Type B pancreatic cell (in vitro differentiated cells): ENCODE data around the gene CORO7. TPM values are rescaled to one million over a fixed set of nuclear protein-coding genes. Genes with fewer than 3 reads are reported as not detected.

Experiments
- DNase-seq: peaks from one replicate; pipeline ENCODE4 v3.0.0; 2021; ENCODE audit warnings: mixed read lengths; ENCODE audit not compliant: unreplicated experiment; ENCODE audit errors: extremely low spot score
- H3K27ac Mint-ChIP-seq: 2 replicates; pipeline ENCODE4 v1.8.0; 2021; ENCODE audit warnings: mild to moderate bottlenecking, mixed read lengths
- H3K27me3 Mint-ChIP-seq: 2 replicates; pipeline ENCODE4 v1.8.0; 2021; ENCODE audit warnings: mixed read lengths
- H3K36me3 Mint-ChIP-seq: 2 replicates; pipeline ENCODE4 v1.8.0; 2021; ENCODE audit warnings: mixed read lengths
- H3K4me1 Mint-ChIP-seq: one replicate; pipeline ENCODE4 v1.8.0; 2021; ENCODE audit warnings: mixed read lengths; ENCODE audit not compliant: unreplicated experiment
- H3K4me3 Mint-ChIP-seq: 2 replicates; pipeline ENCODE4 v1.8.0; 2021; ENCODE audit warnings: mild to moderate bottlenecking, mixed read lengths
- H3K9me3 Mint-ChIP-seq: 2 replicates; pipeline ENCODE4 v1.8.0; 2021; ENCODE audit warnings: mixed read lengths
- total RNA-seq: library from RNA; stranded (reverse); gene quantifications from 2 replicates; pipeline ENCODE4 v1.2.1, GENCODE V29; 2021; ENCODE audit warnings: low replicate concordance
- TF ChIP-seq, protein P1 (sequence below): fragments of 200-600 bp; sonication (generic); conservative IDR thresholded peaks from 2 replicates; pipeline ENCODE4 v1.5.0; 2021; ENCODE audit warnings: antibody characterized with exemption, mild to moderate bottlenecking

The CORO7 gene
- total RNA-seq, 1 donor from 2014 or later, result 32.3 TPM

DNA sequence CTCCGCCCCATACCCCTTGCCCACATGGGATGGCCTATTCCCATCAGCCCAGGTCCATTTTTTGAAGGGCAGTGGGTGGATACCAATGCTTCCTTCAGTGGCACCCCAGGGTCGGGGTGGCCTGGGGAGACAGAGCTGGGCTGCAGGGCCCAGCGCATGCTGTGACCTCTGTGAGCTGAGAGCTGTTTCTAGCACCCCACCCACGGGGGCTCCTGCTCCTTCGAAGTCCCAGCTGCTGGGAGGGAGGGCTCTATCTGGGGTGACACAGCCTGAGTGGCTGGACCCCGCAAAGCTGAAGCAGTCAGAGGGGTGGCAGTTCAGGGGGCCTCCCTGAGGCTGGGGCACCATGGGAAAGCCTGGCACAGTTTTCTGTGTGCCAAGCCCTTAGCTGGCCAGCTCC lies 76.0 kb downstream of the CORO7 start:
- Mint-ChIP-seq H3K9me3 (no peaks in the 10 kb centered on the region), H3K36me3 (no peaks in the 10 kb centered on the region), H3K27ac (no peak overlapping the region), H3K4me1 (peaks cover 9% of the 10 kb centered on the region), H3K4me3 (no peak overlapping the region), H3K27me3 (peaks cover 2% of the 10 kb centered on the region)
- TF ChIP-seq, protein P1, sequence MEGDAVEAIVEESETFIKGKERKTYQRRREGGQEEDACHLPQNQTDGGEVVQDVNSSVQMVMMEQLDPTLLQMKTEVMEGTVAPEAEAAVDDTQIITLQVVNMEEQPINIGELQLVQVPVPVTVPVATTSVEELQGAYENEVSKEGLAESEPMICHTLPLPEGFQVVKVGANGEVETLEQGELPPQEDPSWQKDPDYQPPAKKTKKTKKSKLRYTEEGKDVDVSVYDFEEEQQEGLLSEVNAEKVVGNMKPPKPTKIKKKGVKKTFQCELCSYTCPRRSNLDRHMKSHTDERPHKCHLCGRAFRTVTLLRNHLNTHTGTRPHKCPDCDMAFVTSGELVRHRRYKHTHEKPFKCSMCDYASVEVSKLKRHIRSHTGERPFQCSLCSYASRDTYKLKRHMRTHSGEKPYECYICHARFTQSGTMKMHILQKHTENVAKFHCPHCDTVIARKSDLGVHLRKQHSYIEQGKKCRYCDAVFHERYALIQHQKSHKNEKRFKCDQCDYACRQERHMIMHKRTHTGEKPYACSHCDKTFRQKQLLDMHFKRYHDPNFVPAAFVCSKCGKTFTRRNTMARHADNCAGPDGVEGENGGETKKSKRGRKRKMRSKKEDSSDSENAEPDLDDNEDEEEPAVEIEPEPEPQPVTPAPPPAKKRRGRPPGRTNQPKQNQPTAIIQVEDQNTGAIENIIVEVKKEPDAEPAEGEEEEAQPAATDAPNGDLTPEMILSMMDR, result no peak
- DNase-seq, result no peak

DNA sequence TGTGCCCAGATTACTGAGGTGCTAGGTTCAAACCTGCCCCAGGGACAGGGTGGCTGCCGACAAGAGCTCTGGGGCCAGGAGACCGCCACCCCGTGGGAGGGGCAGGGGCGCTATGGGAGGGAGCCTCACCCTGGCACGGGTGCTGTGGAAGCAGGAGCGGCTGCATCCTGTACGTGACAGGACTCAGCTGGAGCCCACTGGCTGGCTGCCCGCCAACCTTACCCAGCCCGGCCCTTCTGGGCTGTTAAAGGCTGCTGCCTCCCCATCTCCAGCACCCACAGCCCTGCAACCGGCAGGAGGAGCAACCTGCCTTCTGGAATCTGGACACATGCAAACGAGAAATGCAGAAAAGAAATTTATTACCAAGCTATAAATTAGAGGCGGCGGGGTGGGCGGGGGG lies 76.5 kb downstream of the CORO7 start:
- no peak for DNase-seq
- no peaks in the 10 kb centered on the region for H3K36me3 Mint-ChIP-seq
- H3K9me3 Mint-ChIP-seq, result no peaks in the 10 kb centered on the region
- H3K4me3 Mint-ChIP-seq, result no peak overlapping the region
- H3K27me3 Mint-ChIP-seq, result peaks cover 2% of the 10 kb centered on the region
- peaks cover 9% of the 10 kb centered on the region for H3K4me1 Mint-ChIP-seq
- H3K27ac Mint-ChIP-seq, result no peak overlapping the region
- TF ChIP-seq, protein P1, result no peak

DNA sequence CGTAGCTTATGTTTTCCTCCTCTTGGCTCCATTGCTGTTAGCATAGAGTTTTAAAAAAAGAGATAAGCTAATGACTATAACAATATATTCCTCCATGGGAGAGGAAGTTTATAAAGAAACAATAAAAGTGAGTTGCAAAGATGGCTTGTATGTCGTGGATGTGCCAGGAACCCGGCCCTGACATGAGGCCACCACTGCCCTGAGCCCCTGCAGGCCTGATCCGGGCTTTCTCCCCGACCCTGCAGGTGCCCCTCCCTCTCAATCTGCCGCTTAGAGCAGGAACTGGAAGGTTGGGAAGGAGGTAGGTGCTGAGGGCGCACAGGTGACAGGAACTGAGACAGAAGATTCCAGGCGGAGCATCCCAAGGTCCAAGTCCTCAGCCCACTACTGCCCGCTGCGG lies 76.9 kb downstream of the CORO7 start:
- H3K36me3 Mint-ChIP-seq, result no peaks in the 10 kb centered on the region
- no peaks in the 10 kb centered on the region for H3K9me3 Mint-ChIP-seq

DNA sequence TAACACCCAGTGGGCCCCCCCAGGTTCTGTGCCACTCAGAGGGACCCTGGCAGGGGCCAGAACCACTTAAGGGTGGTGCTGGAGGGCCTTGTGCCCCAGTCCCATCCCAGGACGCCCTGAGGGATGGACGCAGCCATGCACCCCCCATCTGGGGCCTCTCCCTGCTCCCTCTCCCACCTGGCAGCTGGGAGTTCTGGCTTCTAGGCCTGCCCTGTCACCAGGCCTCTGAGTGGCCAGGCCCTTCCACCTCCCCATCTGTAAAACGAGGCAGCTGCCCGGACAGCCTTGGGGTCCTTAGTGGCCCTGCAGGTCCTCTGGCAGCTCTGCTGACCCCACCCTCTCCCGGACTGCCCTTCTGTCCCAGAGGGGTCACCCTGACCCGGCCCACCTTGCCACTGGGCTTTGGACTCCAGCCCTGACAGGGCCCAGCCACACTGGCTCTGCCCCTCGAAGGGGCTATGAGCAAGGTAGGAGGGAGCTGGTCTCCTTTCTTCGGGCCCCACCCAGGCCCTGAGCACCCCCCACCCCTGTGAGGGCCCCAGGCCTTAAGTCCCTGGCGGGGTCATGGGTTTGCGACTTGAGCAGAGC lies 77.6 kb downstream of the CORO7 start:
- H3K9me3 Mint-ChIP-seq, result no peaks in the 10 kb centered on the region

More for the DNA sequence above, 76.9 kb downstream of the CORO7 start:
- no peak overlapping the region for H3K4me3 Mint-ChIP-seq
- TF ChIP-seq, protein P1, result no peak
- no peak for DNase-seq
- peaks cover 9% of the 10 kb centered on the region for H3K4me1 Mint-ChIP-seq
- H3K27ac Mint-ChIP-seq, result no peak overlapping the region
- peaks cover 2% of the 10 kb centered on the region for H3K27me3 Mint-ChIP-seq

DNA sequence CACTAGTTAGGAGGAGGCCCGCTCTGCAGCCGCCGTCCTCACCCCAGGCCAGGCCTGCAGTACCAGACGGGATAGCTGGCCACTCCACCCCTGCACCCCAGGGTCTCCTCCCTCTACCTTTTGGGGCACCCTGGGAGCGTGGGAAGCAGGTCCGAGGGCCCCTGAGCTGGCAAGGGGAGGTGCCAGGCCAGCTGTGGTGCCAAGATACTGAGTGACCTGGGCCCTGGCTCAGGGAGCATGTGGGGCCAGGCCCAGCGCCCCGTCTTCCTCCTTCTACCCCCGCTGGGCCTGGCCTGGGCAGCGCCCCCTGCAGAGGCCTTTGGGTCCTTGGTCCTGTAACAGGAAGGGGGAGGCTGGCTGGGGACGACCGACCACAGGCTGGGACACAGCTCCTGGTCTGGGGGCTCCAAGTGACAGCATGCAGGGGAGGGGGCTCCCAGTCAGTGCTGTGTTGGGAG lies 78.2 kb downstream of the CORO7 start:
- Mint-ChIP-seq H3K36me3 (no peaks in the 10 kb centered on the region), H3K27me3 (no peaks in the 10 kb centered on the region), H3K4me3 (no peak overlapping the region), H3K9me3 (no peaks in the 10 kb centered on the region), H3K4me1 (peaks cover 5% of the 10 kb centered on the region), H3K27ac (no peak overlapping the region)
- TF ChIP-seq, protein P1, result no peak
- no peak for DNase-seq

More for the DNA sequence above, 77.6 kb downstream of the CORO7 start:
- peaks cover 9% of the 10 kb centered on the region for H3K4me1 Mint-ChIP-seq
- no peak overlapping the region for H3K4me3 Mint-ChIP-seq
- no peaks in the 10 kb centered on the region for H3K36me3 Mint-ChIP-seq
- no peak overlapping the region for H3K27ac Mint-ChIP-seq
- H3K27me3 Mint-ChIP-seq, result peaks cover 1% of the 10 kb centered on the region
- TF ChIP-seq, protein P1, result no peak
- DNase-seq, result no peak
